Measurements from ENCODE around the gene OR7C2.
"Not testable (repeated sequence)": the region's sequence is repeated elsewhere in the genome, so short reads cannot be mapped to it uniquely, and the experiment has no call there.

Gene OR7C2

DNA sequence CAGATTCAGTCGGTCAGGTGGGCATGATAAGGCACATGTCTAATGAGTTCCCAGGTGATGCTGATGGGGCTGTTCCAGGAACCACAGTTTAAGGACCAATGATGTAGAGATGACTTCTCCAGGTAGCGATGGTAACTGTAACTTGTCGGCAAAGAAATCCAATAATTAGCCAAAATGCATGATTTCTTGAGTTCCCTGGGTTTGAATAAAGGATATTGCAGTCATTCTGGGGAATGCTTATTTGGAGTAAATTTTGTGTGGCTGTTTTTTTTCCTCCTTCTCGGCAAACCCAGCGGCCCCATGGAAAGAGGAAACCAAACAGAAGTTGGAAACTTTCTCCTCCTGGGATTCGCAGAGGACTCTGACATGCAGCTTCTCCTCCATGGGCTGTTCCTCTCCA is at the start of gene OR7C2:
TSS of gene OR7C2 (plus strand) at position 301 of the 400 bp plus-strand sequence. CDS start at position 301, 0 bp downstream.
- no peak for DNase-seq

DNA sequence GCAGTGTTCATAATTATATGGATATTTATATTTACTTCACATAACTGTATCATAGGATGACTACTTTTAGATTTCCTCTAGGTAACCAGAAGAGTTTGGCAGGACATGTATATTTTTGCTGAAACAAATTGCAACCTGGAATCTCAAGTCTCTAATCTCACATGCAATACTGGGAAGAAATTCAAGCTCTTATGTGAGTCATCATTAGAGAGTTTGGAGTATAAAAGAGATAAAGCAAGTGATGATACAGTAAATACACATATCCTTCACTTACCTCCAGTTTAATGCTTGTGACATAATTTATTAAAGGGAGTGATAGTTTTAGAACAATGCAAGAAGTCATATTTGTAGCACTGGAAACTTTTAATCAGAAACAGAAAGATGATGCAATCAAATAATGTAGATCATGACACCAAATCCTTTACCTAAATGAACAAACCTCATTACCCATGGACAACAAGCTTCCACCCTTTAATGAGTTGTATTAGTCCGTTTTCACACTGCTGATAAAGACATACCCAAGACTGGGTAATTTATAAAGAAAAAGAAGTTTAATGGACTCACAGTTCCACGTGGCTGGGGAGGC is 39.5 kb upstream of the OR7C2 start:
- no peak for DNase-seq

DNA sequence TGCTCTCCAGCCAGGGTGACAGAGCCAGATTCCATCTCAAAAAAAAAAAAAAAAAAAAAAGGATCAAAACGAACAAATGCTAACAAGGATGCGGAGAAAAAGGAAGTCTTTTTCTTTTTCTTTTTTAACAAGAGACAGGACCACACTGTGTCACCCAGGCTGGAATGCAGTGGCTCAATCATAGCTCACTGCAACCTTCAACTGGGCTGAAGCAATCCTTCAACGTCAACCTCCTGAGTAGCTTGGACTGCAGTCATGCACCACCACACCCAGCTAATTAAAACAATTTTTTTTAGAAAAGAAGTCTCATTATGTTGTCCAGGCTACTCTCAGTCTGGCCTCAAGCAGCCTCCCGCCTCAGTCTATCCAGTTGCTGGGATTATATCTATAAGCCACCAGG is 34.6 kb upstream of the OR7C2 start:
- DNase-seq, result no peak

DNA sequence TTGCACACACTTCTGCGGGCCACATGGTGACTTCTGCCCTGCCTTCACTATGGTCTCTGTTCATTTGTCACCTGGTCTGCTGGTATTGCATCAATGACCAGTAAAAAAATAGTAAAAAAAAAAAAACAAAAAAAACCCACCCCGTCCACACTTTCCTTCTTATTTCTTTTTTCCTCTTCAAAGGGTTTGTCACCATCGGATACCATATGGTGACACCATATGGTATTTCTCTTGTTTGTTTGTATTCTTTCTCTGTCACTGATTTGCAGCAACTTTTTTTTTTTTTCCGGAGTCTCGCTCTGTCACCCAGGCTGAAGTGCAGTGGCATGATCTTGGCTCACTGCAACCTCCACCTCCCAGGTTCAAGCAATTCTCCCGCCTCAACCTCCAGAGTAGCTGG is 26.2 kb upstream of the OR7C2 start:
- DNase-seq, result no peak

DNA sequence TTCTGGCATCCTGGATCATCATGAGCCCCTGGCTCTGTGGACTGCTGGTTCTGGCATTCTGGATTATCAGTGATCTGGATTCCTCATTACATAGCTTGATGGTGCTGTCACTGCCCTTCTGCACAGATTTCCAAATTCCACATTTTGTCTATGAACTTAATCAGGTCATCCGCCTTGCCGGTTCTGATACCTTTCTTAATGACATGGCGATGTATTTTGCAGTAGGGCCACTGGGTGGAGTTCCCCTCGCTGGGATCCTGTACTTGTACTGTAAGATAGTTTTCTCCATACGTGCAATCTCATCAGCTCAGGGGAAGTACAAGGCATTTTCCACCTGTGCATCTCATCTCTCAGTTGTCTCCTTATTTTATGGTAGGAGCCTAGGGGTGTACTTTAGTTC is 24.4 kb upstream of the OR7C2 start:
- no peak for DNase-seq

DNA sequence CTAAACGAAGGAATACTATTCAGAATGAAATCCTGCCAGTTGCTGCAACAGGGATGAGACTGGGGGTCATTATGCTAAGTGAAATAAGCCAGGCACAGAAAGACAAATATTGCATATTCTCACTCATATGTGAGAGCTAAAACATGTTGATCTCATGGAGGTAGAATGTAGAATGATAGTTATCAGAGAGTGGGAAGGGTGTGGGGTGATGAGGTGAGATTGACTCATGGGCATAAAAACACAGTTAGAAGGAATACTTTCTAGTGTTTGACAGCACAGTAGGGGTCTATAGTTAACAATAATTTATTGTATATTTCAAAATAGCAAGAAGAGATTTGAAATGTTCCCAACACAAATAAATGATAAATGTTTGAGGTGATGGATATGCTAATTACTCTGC is 7.8 kb upstream of the OR7C2 start:
- DNase-seq, result no peak

DNA sequence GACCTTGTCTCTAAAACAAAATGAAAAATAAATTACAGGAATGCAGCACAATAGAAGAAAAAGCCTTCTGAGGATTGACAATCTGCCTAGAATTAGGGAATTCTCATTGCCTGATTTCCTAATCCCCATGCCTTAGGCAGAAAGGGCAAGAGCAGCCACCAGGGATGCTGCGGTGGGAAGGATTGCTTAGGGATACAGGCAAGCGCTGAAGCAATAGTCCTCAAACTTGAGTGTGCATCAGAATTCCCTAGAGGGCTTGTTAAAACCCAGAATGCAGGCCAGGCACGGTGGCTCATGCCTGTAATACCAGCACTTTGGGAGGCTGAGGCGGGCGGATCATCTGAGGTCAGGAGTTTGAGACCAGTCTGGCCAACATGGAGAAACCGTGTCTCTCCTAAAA is 1.0 kb upstream of the OR7C2 start:
- no peak for DNase-seq

DNA sequence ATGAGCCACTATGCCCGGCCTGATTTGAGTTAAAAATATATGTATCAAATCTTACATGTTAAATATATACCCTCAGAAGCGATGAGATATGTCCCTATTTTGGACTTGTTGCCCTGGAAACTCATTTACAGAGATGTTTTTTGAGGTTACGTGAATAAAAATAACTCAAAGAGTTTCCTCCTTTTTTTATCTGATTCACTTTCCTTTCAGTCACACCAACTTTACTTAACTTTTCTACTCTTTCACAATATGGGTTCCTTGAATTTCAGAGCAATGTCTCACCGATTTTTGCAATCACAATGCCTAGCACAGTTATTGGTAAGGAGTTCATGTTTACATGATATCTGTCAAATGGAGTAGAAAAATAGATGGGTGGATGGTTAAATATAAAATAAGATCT is 2.3 kb downstream of the OR7C2 start:
- DNase-seq, result peak; percentile 4

DNA sequence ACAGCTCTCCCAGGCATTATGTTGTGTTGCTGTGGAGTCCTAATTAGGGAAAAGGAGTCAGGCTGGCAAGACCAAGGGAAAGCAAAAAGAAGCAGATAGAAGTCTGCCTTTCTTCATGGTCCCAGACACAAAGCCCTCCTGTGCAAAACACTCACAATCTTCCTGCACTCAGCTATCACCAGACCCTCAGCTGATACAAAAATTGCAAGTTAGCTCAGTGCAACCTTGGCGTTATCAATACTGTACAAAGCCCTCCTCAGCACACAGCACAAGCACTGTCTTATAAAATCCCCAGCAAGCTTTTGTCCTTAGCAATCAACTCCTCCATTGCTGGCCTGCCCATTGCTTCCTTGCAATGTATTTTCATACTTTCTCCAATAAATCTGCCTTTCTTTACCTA is 3.2 kb downstream of the OR7C2 start:
- DNase-seq, result no peak

DNA sequence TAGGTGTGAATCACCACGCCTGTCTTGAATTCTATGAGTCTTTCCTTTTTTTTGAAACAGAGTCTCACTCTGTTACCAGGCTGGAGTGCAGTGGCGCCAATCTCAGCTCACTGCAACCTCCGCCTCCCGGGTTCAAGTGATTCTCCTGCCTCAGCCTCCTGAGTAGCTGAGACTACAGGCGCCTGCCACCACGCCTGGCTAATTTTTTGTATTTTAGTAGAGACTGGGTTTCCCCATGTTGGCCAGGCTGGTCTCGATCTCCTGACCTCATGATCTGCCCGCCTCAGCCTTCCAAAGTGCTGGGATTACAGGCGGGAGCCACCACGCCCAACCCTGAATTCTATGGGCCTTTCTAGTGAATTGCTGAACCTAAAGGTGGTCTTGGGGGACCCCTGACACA is 8.1 kb downstream of the OR7C2 start:
- not testable (repeated sequence) for DNase-seq

DNA sequence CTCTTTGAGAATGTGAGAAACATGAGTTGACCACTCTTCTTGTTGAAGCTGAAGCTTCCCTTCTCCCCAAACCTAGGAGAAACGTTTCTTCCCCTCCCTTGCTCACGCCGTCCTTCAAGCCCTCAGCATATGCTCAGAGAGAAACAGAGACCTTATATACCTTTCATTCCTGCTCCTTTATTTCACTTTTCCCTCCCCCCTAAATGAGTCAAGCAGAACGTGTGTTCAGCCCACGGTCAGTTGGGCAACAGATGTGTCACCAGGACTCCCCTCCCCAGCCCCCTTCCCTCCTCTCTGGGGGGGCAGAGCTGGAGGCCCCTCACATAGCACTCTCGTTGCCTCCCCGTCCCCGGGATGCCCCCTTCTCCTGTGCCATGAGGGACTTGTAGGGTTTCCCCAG is 8.6 kb downstream of the OR7C2 start:
- DNase-seq, result no peak

DNA sequence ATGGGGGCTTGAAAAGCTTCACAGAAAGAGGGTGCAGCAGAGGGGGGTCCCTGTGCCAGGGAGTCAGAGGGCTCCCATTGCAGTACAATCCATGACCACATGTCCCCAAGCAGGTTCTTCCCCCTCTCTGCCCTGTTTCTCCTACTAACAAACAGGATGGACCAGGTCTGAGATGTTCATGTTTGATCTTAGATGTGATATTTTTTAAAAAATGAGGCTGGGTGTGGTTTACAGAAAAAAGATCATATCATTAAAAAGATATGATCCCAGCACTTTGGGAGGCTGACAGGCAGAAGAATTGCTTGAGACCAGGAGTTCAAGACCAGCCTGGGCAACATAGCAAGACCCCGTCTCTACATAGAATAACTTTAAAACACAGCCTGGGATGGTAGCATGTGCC is 9.1 kb downstream of the OR7C2 start:
- no peak for DNase-seq

DNA sequence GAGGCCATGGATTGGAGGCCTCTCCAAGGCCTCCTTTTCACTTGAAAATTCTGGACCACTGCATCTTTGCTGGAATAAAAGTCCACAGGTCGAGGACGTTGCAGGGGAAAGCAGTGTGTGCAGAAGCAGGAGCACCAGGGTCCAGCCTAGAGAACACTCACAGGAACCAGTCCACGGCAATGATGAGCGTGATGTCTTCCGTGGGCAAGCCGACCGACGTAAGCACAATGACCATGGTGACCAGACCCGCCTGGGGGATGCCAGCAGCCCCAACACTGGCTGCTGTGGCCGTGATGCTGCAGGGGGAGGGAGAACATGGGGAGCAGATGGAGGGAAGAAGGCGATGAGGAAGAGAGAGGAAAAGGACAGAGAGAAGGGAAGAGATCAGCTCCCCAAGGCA is 11.5 kb downstream of the OR7C2 start:
- no peak for DNase-seq

DNA sequence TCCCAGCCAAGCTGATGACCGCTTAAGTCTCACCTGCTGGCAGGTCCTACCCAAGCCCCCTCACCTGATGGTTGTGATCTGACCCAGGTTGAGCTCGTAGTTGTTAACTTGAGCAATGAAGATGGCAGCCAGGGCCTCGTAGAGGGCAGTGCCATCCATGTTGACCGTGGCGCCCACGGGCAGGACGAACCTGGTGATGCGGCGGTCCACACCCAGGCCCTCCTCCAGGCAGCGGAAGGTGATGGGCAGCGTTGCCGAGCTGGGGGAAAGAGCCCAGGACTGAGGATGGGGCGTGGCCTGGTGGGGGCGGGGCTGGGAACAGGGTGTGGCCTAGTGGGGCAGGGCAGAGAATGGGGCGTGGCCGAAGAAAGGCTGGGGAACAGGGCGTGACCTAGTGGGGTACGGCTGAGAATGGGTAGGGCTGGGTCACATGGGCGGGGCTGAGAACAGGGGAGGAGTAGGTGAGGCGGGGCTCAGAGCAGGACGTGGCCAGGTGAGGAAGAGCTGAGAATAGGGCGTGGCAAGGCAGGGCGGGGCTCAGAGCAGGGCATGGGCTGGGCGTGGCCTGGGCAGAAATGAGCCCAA is 12.9 kb downstream of the OR7C2 start:
- DNase-seq, result no peak

DNA sequence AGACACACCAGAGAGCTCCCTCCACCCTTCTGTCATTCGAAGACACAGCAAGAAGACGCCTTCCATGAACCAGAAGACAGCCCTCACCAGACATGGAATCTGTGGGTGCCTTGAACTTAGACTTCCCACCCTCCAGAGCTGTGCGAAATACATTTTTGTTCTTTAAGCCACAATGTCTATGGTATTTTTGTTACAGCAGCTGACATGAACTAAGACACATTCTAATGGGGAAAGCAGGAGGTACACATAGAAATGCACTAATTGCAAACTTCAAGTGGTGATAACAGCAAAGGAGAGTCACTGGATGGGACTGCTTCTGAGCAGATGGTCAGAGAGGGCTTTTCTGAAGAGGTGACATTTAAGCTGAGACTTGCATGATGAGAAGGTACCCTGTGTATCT is 16.2 kb downstream of the OR7C2 start:
- no peak for DNase-seq

DNA sequence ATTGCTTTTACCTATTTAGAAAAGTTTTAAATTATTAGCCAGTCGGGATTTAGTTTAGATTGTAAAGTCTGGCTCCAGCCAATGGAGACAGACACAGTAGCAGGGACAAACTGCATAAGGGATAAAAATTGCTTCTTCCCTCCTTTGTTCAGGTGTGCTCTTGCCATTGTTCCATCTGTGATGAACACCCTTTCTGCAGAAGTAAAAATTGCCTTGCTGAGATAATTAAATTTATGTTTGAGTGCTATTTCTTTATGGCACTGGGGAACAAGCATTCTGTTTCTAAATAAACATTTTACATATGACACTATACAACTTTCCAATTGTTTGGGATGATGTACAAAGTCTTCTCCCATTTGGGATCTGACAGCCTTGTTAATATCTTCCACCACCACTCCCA is 18.0 kb downstream of the OR7C2 start:
- no peak for DNase-seq

DNA sequence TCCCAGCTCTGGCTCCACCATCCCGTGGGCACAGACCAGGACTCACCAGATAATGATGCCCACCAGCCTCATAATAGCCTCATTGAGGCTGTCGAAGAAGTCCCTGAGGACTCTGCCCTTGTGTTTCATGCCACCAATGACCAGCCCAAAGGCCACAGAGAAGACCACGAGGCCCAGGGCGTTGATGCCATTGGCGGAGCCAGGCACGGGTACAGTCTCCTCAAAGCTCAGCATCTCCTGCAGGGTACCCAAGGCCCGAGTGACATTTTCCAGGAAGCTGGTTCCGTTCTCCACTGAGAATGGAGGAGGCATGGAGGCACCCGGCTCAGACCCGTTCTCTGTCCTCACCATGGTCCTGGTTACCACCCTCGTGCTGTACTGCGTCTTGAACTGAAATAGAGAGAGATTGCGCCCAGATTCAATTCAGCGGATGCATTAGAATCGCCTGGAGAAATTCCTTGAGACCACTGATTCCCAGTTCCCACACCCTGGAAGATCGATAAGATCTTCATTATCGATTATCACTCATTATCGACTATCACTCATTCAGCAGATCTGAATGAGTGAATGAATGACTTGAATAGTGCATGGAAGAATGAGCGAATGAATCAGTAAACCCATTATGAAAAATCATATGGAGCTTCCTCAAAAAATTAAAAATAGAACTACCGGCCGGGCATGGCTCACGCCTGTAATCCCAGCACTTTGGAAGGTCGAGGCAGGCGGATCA is 20.8 kb downstream of the OR7C2 start:
- no peak for DNase-seq

DNA sequence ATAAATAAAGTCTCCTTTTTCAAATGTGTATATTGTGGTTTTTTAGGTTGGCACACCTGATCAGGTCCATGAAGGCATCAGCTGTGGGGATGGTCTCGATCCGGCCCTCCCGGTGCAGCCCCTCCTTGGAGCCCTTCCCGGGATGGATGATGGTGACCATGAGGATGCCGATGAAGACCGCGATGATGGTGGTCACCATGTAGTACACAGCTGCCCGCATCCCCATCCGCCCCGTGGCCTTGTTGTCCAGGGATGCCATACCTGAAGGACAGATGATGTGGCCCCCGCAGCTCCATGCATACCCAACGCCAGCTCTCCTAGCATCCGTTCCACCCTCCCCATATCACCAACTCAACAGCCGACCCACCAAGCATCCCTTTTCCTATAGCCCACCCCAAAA is 27.0 kb downstream of the OR7C2 start:
- DNase-seq, result no peak

DNA sequence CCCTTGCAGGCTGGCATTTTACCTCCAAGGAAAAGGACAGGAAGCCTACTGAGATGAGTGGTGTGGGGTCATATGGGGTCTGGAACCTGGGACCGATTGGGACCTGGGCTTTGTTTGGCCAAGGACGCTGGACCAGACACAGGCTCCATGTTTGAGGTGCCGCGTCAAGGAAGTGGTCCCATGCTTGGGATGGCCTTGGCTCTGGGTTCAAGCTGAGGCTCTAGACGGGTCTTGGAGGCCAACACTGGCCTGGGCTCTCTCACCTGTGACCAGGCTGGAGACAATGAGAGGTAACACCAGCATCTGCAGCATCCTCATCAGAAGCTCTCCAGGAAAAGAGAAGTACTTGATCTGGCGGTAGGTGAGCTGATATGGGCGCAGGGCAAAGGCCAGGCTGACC is 30.2 kb downstream of the OR7C2 start:
- DNase-seq, result no peak

DNA sequence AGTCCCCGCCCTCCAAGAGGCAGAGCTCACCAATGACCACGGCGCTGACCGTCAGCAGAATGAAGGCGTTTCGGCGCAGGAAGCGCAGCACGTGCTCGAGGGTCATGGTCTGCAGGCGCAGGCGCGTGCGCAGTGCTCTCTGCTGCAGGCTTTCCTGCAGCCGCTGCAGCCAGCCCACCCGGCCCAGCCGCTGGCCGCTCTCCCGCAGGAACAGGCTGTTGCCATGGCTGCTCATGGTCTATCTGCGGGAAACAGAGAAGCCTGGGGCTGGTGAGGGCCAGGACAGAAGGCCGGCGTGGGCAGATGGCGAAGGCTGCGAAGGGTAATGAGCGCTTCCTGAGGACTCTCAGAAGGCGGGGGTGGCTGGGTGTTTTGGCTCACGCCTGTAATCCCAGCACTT is 31.4 kb downstream of the OR7C2 start:
- DNase-seq, result no peak

DNA sequence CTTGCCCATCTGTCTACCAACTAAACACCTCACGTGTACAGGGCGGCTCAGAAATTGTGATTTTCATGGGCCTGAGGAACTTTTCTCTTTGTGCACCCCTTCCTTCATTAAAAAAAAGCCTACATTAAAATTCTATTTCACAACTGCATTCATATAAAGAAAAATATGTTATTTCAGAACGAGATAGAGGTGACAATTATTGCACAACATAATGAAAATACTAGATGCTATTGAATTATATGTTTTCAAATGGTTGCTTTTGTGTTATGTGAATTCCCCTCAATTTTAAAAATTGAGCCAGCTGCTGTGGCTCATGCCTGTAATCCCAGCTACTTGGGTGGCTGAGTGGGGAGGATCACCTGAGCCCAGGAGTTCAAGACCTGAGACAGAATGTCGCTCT is 33.2 kb downstream of the OR7C2 start:
- DNase-seq, result no peak

DNA sequence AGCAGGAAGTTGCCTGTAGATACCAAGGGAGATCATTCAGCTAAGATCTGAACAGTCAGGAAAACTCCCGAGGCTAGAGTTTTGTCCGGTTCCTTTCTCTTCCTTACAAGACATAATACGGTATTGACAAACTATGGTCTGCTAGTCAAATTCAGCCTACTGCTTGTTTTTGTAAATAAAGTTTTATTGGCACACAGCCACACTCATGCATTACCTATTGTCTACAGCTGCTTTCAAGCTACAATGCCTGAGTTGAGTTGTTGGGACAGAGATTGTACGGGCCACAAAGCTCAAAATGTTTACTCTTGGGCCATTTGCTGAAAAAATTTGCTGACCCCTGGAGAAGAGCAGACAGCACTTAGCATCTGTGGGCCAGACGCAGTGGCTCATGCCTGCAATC is 35.8 kb downstream of the OR7C2 start:
- DNase-seq, result no peak

DNA sequence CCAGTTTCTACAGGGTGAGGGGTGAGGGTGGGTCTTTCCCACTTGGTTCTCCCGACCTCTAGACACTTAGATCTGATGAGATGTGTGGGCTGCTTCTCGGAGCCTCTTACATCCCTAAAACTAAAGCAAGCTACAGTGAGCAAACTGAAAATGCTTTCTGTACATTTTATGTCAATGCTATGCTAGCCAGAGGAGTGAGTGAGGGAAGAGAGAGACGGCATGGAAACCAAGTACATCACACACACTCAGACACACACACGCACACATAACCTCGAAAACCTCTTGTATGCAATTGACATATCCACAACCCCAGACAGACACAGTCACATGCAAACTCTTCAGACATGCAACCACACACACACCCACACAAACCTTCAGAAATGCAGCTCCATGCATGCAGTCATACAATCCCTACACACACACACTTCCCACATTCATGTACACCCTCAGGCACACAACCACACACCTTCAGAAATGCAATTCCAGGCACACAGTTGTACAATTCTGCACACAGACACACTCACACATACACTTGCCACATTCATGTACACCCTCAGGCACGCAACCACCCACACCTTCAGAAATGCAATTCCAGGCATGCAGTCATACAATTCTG is 37.0 kb downstream of the OR7C2 start:
- no peak for DNase-seq

Measured in KG1 (cell line).